ENCODE measurements around the gene ARFIP2. TPM values are rescaled to one million over a fixed set of nuclear protein-coding genes. Genes with fewer than 3 reads are reported as not detected.

ARFIP2 gene
- total RNA-seq, 1 experiment from 2014 or later, result 49.5 TPM

- Histone ChIP-seq H3K27ac (no peak overlapping the region), H4K20me1 (ENCODE audit: insufficient read depth) (0 out of 2 replicates have a peak, but pooled peaks cover 2% of the 10 kb centered on the region), H3K4me1 (replicated peaks; ENCODE audit: insufficient read depth) (no peaks in the 10 kb centered on the region), H3K9me3 (ENCODE audit: insufficient read depth, low read depth) (no peaks in the 10 kb centered on the region), H3K9me2 (ENCODE audit: insufficient read depth) (no peaks in the 10 kb centered on the region), H2AFZ (no peak overlapping the region), H3K36me3 (ENCODE audit: low read depth) (0 out of 2 replicates have a peak, but pooled peaks cover 6% of the 10 kb centered on the region), H3F3A (ENCODE audit: insufficient read depth, low read depth) (no peaks in the 10 kb centered on the region), H3K4me2 (no peak overlapping the region), H3K27me3 (ENCODE audit: insufficient read depth, low read depth) (no peaks in the 10 kb centered on the region), H3K4me3 (no peak overlapping the region), H3K79me2 (ENCODE audit: low read depth) (0 out of 2 replicates have a peak, but pooled peaks cover under 1% of the 10 kb centered on the region)
- intact Hi-C loops (cut with micrococcal nuclease; ENCODE audit: unreplicated experiment), result no loop called here
- no peak for TF ChIP-seq CTCF (conservative IDR thresholded peaks at IDR 0.05)
- no peak for TF ChIP-seq EZH2 (IDR thresholded peaks at IDR 0.05; ENCODE audit: low read depth)
- ChIA-PET CTCF (no interaction called here), POLR2A (ENCODE audit: unreplicated experiment) (no interaction called here)
- no peak for DNase-seq
- BruUV-seq (replicated peaks), result no TSS peak
Measured at GRCh38 chr11:6488821-6489220, 7.7 kb upstream of the ARFIP2 start.

GRCh38 chr11:6488342-6488741 lies 7.2 kb upstream of the ARFIP2 start:
- BruUV-seq (replicated peaks), result no TSS peak

GRCh38 chr11:6486938-6487337 lies 5.8 kb upstream of the ARFIP2 start:
- no peak for DNase-seq
- POLR2A ChIA-PET (ENCODE audit: unreplicated experiment), result no interaction called here
- H3K9me2 ChIP-seq (ENCODE audit: insufficient read depth), result no peaks in the 10 kb centered on the region
- no peak overlapping the region for H2AFZ ChIP-seq
- 0 out of 2 replicates have a peak, but pooled peaks cover 2% of the 10 kb centered on the region for H4K20me1 ChIP-seq (ENCODE audit: insufficient read depth)
- BruUV-seq (replicated peaks), result no TSS peak
- no peak for TF ChIP-seq CTCF (conservative IDR thresholded peaks at IDR 0.05)
- intact Hi-C loops (cut with micrococcal nuclease; ENCODE audit: unreplicated experiment), result no loop called here
- CTCF ChIA-PET, result no interaction called here
- 0 out of 2 replicates have a peak, but pooled peaks cover 6% of the 10 kb centered on the region for H3K4me1 ChIP-seq (replicated peaks; ENCODE audit: insufficient read depth)
- H3K4me2 ChIP-seq, result no peak overlapping the region
- no peaks in the 10 kb centered on the region for H3K9me3 ChIP-seq (ENCODE audit: insufficient read depth, low read depth)
- peaks cover 20% of the 10 kb centered on the region for H3K79me2 ChIP-seq (ENCODE audit: low read depth)
- no peak overlapping the region for H3K27ac ChIP-seq
- H3K4me3 ChIP-seq, result no peak overlapping the region
- H3K27me3 ChIP-seq (ENCODE audit: insufficient read depth, low read depth), result no peaks in the 10 kb centered on the region
- no peaks in the 10 kb centered on the region for H3F3A ChIP-seq (ENCODE audit: insufficient read depth, low read depth)
- H3K36me3 ChIP-seq (ENCODE audit: low read depth), result peaks cover 12% of the 10 kb centered on the region; the same call in 1 of the 2 replicates

More at GRCh38 chr11:6488342-6488741, 7.2 kb upstream of the ARFIP2 start:
- CTCF ChIA-PET, result no interaction called here
- H4K20me1 ChIP-seq (ENCODE audit: insufficient read depth), result 0 out of 2 replicates have a peak, but pooled peaks cover 2% of the 10 kb centered on the region
- H3K4me2 ChIP-seq, result no peak overlapping the region
- TF ChIP-seq CTCF (conservative IDR thresholded peaks at IDR 0.05) (no peak), EZH2 (IDR thresholded peaks at IDR 0.05; ENCODE audit: low read depth) (no peak)
- H3K9me2 ChIP-seq (ENCODE audit: insufficient read depth), result no peaks in the 10 kb centered on the region
- no peak overlapping the region for H3K27ac ChIP-seq
- H3K27me3 ChIP-seq (ENCODE audit: insufficient read depth, low read depth), result no peaks in the 10 kb centered on the region
- no peaks in the 10 kb centered on the region for H3K9me3 ChIP-seq (ENCODE audit: insufficient read depth, low read depth)
- H3K36me3 ChIP-seq (ENCODE audit: low read depth), result peaks cover 10% of the 10 kb centered on the region; the same call in 1 of the 2 replicates
- no peak overlapping the region for H3K4me3 ChIP-seq
- H3K79me2 ChIP-seq (ENCODE audit: low read depth), result peaks cover 6% of the 10 kb centered on the region; the same call in 1 of the 2 replicates
- intact Hi-C loops (cut with micrococcal nuclease; ENCODE audit: unreplicated experiment), result no loop called here
- POLR2A ChIA-PET (ENCODE audit: unreplicated experiment), result no interaction called here
- H2AFZ ChIP-seq, result no peak overlapping the region
- no peak for DNase-seq
- H3F3A ChIP-seq (ENCODE audit: insufficient read depth, low read depth), result no peaks in the 10 kb centered on the region
- H3K4me1 ChIP-seq (replicated peaks; ENCODE audit: insufficient read depth), result no peaks in the 10 kb centered on the region

Data from PC-9 (cell line).